Ishikawa (cell line): ENCODE data around the gene U2AF2.

Experiments
- CEBPB ChIP-seq: IDR thresholded peaks from 2 replicates; pipeline ENCODE4 v1.6.1; 2012
- CREB1 ChIP-seq: IDR thresholded peaks from 2 replicates; pipeline ENCODE4 v1.6.1; 2012; ENCODE audit warnings: low read depth
- EGR1 ChIP-seq: IDR thresholded peaks from 2 replicates; pipeline ENCODE4 v1.6.1; 2012
- EP300 ChIP-seq: IDR thresholded peaks from 2 replicates; pipeline ENCODE4 v1.6.1; 2012; ENCODE audit warnings: borderline replicate concordance
- FOXM1 ChIP-seq: IDR thresholded peaks from 2 replicates; pipeline ENCODE4 v1.6.1; 2012; ENCODE audit warnings: low read depth, borderline replicate concordance
- NFIC ChIP-seq: IDR thresholded peaks from 2 replicates; pipeline ENCODE4 v1.6.1; 2012
- RAD21 ChIP-seq: IDR thresholded peaks from 2 replicates; pipeline ENCODE4 v1.6.1; 2012; ENCODE audit warnings: low read depth
- TAF1 ChIP-seq: IDR thresholded peaks from 2 replicates; pipeline ENCODE4 v1.6.1; 2012; ENCODE audit warnings: low read depth, mild to moderate bottlenecking
- TCF12 ChIP-seq: IDR thresholded peaks from 2 replicates; pipeline ENCODE4 v1.6.1; 2012; ENCODE audit warnings: low read depth
- TEAD4 ChIP-seq: IDR thresholded peaks from 2 replicates; pipeline ENCODE4 v1.6.1; 2012
- USF1 ChIP-seq: IDR thresholded peaks from 2 replicates; pipeline ENCODE4 v1.6.1; 2012
- YY1 ChIP-seq: IDR thresholded peaks from 2 replicates; pipeline ENCODE4 v1.6.1; 2012; ENCODE audit warnings: low read depth
- ZBTB7A ChIP-seq: IDR thresholded peaks from 2 replicates; pipeline ENCODE4 v1.6.1; 2012; ENCODE audit warnings: low read depth
- TF ChIP-seq, protein P1 (sequence below): IDR thresholded peaks from 2 replicates; pipeline ENCODE4 v1.6.1; 2012; ENCODE audit warnings: low read depth, mild to moderate bottlenecking
- TF ChIP-seq, protein P2 (sequence below): IDR thresholded peaks from 2 replicates; pipeline ENCODE4 v1.6.1; 2012

Gene U2AF2

GRCh38 chr19:55644191-55644833, 10.5 kb upstream of the U2AF2 start:
- TF ChIP-seq EGR1 (no peak), ZBTB7A (peak; percentile 38; the same call in 1 of the 2 replicates)

DNA sequence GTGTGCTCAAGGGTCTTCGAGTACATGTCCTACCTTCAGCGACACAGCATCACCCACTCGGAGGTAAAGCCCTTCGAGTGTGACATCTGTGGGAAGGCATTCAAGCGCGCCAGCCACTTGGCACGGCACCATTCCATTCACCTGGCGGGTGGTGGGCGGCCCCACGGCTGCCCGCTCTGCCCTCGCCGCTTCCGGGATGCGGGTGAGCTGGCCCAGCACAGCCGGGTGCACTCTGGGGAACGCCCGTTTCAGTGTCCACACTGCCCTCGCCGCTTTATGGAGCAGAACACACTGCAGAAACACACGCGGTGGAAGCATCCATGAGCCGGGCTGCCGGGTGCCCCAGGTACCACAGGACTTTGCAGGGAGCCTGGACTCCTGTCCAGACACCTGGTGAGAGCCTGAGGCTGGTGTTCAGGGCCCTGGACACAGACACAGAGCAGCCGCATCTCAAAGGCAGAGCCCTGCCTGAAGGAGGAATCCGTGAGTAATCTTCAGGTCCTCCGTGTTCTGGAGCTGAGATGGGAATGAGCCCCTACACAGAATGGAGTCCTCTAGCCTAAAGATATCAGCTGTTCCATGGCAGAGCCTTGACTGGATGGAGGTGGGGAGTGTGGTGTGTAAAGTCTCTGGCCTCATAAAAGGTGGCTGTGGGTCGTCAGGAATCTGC, 9.9 kb upstream of the U2AF2 start:
- TF ChIP-seq, protein P1, sequence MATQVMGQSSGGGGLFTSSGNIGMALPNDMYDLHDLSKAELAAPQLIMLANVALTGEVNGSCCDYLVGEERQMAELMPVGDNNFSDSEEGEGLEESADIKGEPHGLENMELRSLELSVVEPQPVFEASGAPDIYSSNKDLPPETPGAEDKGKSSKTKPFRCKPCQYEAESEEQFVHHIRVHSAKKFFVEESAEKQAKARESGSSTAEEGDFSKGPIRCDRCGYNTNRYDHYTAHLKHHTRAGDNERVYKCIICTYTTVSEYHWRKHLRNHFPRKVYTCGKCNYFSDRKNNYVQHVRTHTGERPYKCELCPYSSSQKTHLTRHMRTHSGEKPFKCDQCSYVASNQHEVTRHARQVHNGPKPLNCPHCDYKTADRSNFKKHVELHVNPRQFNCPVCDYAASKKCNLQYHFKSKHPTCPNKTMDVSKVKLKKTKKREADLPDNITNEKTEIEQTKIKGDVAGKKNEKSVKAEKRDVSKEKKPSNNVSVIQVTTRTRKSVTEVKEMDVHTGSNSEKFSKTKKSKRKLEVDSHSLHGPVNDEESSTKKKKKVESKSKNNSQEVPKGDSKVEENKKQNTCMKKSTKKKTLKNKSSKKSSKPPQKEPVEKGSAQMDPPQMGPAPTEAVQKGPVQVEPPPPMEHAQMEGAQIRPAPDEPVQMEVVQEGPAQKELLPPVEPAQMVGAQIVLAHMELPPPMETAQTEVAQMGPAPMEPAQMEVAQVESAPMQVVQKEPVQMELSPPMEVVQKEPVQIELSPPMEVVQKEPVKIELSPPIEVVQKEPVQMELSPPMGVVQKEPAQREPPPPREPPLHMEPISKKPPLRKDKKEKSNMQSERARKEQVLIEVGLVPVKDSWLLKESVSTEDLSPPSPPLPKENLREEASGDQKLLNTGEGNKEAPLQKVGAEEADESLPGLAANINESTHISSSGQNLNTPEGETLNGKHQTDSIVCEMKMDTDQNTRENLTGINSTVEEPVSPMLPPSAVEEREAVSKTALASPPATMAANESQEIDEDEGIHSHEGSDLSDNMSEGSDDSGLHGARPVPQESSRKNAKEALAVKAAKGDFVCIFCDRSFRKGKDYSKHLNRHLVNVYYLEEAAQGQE: no peak
- TF ChIP-seq YY1: 0 out of 2 replicates have a peak, but pooled peaks have one; percentile 32
- 0 out of 2 replicates have a peak, but pooled peaks have one; percentile 28 for TF ChIP-seq TAF1
- TF ChIP-seq NFIC: peak; percentile 73
- no peak for TF ChIP-seq USF1
- TF ChIP-seq ZBTB7A: no peak
- TF ChIP-seq CREB1: no peak
- peak; percentile 33; the same call in 1 of the 2 replicates for TF ChIP-seq TEAD4
- TF ChIP-seq RAD21: no peak
- TF ChIP-seq CEBPB: no peak
- TF ChIP-seq, protein P2, sequence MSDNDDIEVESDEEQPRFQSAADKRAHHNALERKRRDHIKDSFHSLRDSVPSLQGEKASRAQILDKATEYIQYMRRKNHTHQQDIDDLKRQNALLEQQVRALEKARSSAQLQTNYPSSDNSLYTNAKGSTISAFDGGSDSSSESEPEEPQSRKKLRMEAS: peak; percentile 70
- peak; percentile 74 for TF ChIP-seq TCF12
- no peak for TF ChIP-seq FOXM1
- TF ChIP-seq EP300: peak; percentile 47; the same call in 1 of the 2 replicates
- peak; percentile 38; the same call in 1 of the 2 replicates for TF ChIP-seq EGR1

DNA sequence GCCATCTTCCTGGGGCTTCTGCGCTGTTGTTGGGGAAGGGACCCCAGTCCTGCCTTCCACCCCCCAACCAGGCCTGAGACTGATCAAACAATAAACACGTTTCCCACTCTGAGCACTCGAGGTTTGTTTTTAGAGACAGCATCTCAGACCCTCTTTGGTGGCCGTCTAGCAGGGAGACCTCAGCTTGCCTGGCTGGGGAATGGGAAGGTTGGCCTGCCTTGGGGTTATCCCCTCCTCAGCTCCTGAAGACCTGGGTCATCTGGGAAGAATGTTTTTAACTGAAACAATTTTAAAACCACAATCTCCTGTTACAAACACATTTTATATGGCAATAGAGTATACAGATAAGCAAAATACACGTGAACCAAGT, 9.3 kb upstream of the U2AF2 start:
- TF ChIP-seq, protein P2: no peak
- TF ChIP-seq CREB1 (no peak), YY1 (no peak), FOXM1 (no peak), USF1 (no peak), TAF1 (no peak), EP300 (no peak), RAD21 (no peak), EGR1 (no peak), TEAD4 (no peak)
- TF ChIP-seq, protein P1: no peak

GRCh38 chr19:55646889-55647731, 7.7 kb upstream of the U2AF2 start:
- TF ChIP-seq TAF1 (no peak), YY1 (no peak), EGR1 (no peak), ZBTB7A (no peak)
- TF ChIP-seq, protein P1: no peak
- TF ChIP-seq, protein P2: no peak
